Loucy (cell line): ENCODE results near the gene ABHD10.

Experiments used
- H2AFZ ChIP-seq: fragments of 200-600 bp; sonication (generic); 2 replicates; pipeline ENCODE4 v1.6.0; 2016; ENCODE audit warnings: antibody characterized with exemption, mild to moderate bottlenecking, low read length, moderate library complexity
- H3F3A ChIP-seq: fragments of 200-600 bp; 2 replicates; pipeline ENCODE4 v1.6.0; 2016; ENCODE audit warnings: antibody characterized with exemption, low read depth, mild to moderate bottlenecking
- H3K27me3 ChIP-seq: fragments of 200-600 bp; sonication (generic); 2 replicates; pipeline ENCODE4 v1.6.1; 2014; ENCODE audit warnings: low read length, mild to moderate bottlenecking; ENCODE audit not compliant: insufficient read depth, poor library complexity, severe bottlenecking
- H3K36me3 ChIP-seq: fragments of 200-600 bp; sonication (generic); 2 replicates; pipeline ENCODE4 v1.6.1; 2016; ENCODE audit warnings: low read length; ENCODE audit not compliant: insufficient read depth
- H3K4me1 ChIP-seq: fragments of 200-600 bp; sonication (generic); 2 replicates; pipeline ENCODE4 v1.5.1; 2014; ENCODE audit warnings: low read length, mild to moderate bottlenecking; ENCODE audit not compliant: insufficient read depth, poor library complexity, severe bottlenecking
- H3K4me2 ChIP-seq: fragments of 200-600 bp; sonication (generic); 2 replicates; pipeline ENCODE4 v1.6.0; 2014; ENCODE audit warnings: antibody characterized with exemption, low read length, low read depth, mild to moderate bottlenecking; ENCODE audit not compliant: poor library complexity, severe bottlenecking
- H3K4me3 ChIP-seq: fragments of 200-600 bp; sonication (generic); 2 replicates; pipeline ENCODE4 v1.5.1; 2014; ENCODE audit warnings: low read length, mild to moderate bottlenecking, mixed read lengths; ENCODE audit not compliant: poor library complexity, severe bottlenecking
- H3K79me2 ChIP-seq: fragments of 200-600 bp; sonication (generic); 2 replicates; pipeline ENCODE4 v1.6.1; 2014; ENCODE audit warnings: low read length; ENCODE audit not compliant: insufficient read depth
- H3K9ac ChIP-seq: fragments of 200-600 bp; sonication (generic); 2 replicates; pipeline ENCODE4 v1.6.0; 2014; ENCODE audit warnings: mild to moderate bottlenecking, low read depth, low read length, moderate library complexity; ENCODE audit not compliant: poor library complexity, severe bottlenecking
- H3K9me2 ChIP-seq: fragments of 200-600 bp; sonication (generic); replicated peaks from 2 replicates; pipeline ENCODE4 v1.6.1; 2016; ENCODE audit warnings: low read depth, low read length, mixed read lengths
- H3K9me3 ChIP-seq: fragments of 200-600 bp; sonication (generic); 2 replicates; pipeline ENCODE4 v1.6.1; 2014; ENCODE audit warnings: mild to moderate bottlenecking, antibody characterized with exemption, low read length, low read depth; ENCODE audit not compliant: insufficient read depth
- H4K20me1 ChIP-seq: fragments of 200-600 bp; sonication (generic); 2 replicates; pipeline ENCODE4 v1.6.0; 2014; ENCODE audit warnings: antibody characterized with exemption, low read length, mild to moderate bottlenecking; ENCODE audit not compliant: insufficient read depth, poor library complexity, severe bottlenecking
- CTCF ChIP-seq: fragments of 200-600 bp; sonication (generic); conservative IDR thresholded peaks from 2 replicates; pipeline ENCODE4 v1.5.1; 2014; ENCODE audit warnings: mild to moderate bottlenecking, antibody characterized with exemption, low read length
- EZH2phosphoT487 ChIP-seq: fragments of 200-600 bp; IDR thresholded peaks from 2 replicates; pipeline ENCODE4 v1.6.1; 2018; ENCODE audit warnings: antibody characterized with exemption, mild to moderate bottlenecking, moderate library complexity, borderline replicate concordance

ABHD10 gene

GRCh38 chr3:111979434-111980038 lies 710 bp downstream of the ABHD10 start:
- TF ChIP-seq CTCF, result no peak
- no peak for TF ChIP-seq EZH2phosphoT487
- H3K4me3 ChIP-seq, result peak overlapping the region; percentile 86
- H3F3A ChIP-seq, result no peaks in the 10 kb centered on the region
- no peaks in the 10 kb centered on the region for H3K36me3 ChIP-seq
- no peaks in the 10 kb centered on the region for H3K27me3 ChIP-seq
- peaks cover 39% of the 10 kb centered on the region for H4K20me1 ChIP-seq
- no peaks in the 10 kb centered on the region for H3K9me3 ChIP-seq
- peaks cover 56% of the 10 kb centered on the region for H3K79me2 ChIP-seq
- peak overlapping the region; percentile 75 for H3K4me2 ChIP-seq
- peaks cover 50% of the 10 kb centered on the region for H3K4me1 ChIP-seq
- peak overlapping the region; percentile 85 for H3K9ac ChIP-seq
- H3K9me2 ChIP-seq, result no peaks in the 10 kb centered on the region
- peak overlapping the region; percentile 95 for H2AFZ ChIP-seq

- no peaks in the 10 kb centered on the region for H3K9me2 ChIP-seq
- H3K79me2 ChIP-seq, result peaks cover 64% of the 10 kb centered on the region
- H3K9me3 ChIP-seq, result no peaks in the 10 kb centered on the region
- peaks cover 60% of the 10 kb centered on the region for H3K4me1 ChIP-seq
- peak overlapping the region; percentile 85 for H3K9ac ChIP-seq
- no peaks in the 10 kb centered on the region for H3K27me3 ChIP-seq
- H4K20me1 ChIP-seq, result peaks cover 46% of the 10 kb centered on the region
- peak overlapping the region; percentile 75 for H3K4me2 ChIP-seq
- peak overlapping the region; percentile 86 for H3K4me3 ChIP-seq
- TF ChIP-seq CTCF, result no peak
- TF ChIP-seq EZH2phosphoT487, result no peak
- no peak overlapping the region for H2AFZ ChIP-seq
- H3F3A ChIP-seq, result no peaks in the 10 kb centered on the region
- no peaks in the 10 kb centered on the region for H3K36me3 ChIP-seq
Measured at GRCh38 chr3:111980716-111981456, 2.1 kb downstream of the ABHD10 start.

GRCh38 chr3:111981457-111981763 lies 2.6 kb downstream of the ABHD10 start:
- Histone ChIP-seq H3K9me3 (no peaks in the 10 kb centered on the region), H2AFZ (no peak overlapping the region), H3K4me1 (peaks cover 60% of the 10 kb centered on the region), H3K36me3 (no peaks in the 10 kb centered on the region), H3F3A (no peaks in the 10 kb centered on the region), H4K20me1 (peaks cover 46% of the 10 kb centered on the region), H3K27me3 (no peaks in the 10 kb centered on the region), H3K4me3 (peak overlapping the region; percentile 86), H3K79me2 (peaks cover 64% of the 10 kb centered on the region), H3K9me2 (no peaks in the 10 kb centered on the region), H3K4me2 (peak overlapping the region; percentile 75), H3K9ac (peak overlapping the region; percentile 85)
- TF ChIP-seq EZH2phosphoT487, result no peak
- TF ChIP-seq CTCF, result no peak
